Urothelium cell line (cell line): ENCODE measurements around the gene ROCK1.
"Not testable (repeated sequence)": the region's sequence is repeated elsewhere in the genome, so short reads cannot be mapped to it uniquely, and the experiment has no call there.

ENCODE experiments used
- DNase-seq: peaks from one replicate; pipeline ENCODE4 v3.0.0; 2011; ENCODE audit warnings: low spot score, mixed read lengths
- FAIRE-seq: peaks from 2 replicates; lab custom pipeline; 2011; peaks lifted over from hg19 to GRCh38; lab: Jason Lieb, UNC

ROCK1 gene

DNA sequence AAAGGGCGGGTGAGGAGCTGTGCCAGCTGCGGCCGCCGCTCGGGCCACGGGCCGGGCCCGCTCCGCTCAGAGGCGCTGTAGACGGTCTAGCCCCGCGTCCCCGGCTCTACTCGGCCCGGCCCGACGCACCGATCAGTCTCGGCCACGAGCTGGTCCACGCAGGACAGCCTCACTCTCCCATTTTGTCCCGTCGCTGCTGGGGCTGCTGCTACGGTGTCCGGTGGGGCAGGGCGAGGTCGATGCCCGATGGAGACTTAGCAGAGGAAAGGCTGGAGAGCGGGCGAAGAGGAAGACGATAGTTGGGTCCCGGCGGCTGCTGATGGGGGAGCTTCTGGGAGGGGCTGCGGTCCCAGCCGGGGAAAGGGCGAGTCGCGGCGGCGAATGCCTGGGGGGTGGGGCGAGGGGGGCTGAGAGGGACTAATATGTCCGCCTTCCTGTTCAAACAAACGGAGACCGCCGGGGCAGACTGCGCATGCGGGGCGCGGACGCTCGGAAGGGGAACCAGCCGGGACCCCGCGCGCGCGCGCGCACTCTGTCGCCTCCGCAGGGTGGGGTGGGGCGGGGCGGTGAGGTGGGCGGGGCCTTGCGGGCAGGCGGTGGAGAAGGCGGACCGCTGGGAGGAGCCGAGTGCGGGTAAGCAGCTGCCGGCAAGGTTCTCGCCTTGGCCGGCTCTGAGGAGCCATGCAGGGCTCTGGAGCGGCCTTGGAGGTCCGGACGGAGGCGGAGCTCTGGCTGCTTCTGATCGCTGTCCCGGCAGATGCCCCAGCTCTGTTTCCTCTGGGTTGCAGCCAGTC lies at the start of gene ROCK1:
Gene ROCK1, minus strand, starts transcription at position 468 of the 794 bp plus-strand sequence. CDS start 903 bp downstream, outside the sequence.
- FAIRE-seq = peak; percentile 65
- DNase-seq = peak; percentile 99

GRCh38 chr18:21155443-21155842 lies 43.8 kb upstream of the ROCK1 start:
- FAIRE-seq = no peak
- DNase-seq = no peak

- FAIRE-seq = no peak
- DNase-seq = no peak
These were observed 34.4 kb upstream of the ROCK1 start for GRCh38 chr18:21146016-21146415.

GRCh38 chr18:21145371-21145770 lies 33.8 kb upstream of the ROCK1 start:
- DNase-seq = no peak
- FAIRE-seq = no peak

GRCh38 chr18:21141668-21142422 lies 30.2 kb upstream of the ROCK1 start:
- FAIRE-seq = no peak
- DNase-seq = no peak

DNA sequence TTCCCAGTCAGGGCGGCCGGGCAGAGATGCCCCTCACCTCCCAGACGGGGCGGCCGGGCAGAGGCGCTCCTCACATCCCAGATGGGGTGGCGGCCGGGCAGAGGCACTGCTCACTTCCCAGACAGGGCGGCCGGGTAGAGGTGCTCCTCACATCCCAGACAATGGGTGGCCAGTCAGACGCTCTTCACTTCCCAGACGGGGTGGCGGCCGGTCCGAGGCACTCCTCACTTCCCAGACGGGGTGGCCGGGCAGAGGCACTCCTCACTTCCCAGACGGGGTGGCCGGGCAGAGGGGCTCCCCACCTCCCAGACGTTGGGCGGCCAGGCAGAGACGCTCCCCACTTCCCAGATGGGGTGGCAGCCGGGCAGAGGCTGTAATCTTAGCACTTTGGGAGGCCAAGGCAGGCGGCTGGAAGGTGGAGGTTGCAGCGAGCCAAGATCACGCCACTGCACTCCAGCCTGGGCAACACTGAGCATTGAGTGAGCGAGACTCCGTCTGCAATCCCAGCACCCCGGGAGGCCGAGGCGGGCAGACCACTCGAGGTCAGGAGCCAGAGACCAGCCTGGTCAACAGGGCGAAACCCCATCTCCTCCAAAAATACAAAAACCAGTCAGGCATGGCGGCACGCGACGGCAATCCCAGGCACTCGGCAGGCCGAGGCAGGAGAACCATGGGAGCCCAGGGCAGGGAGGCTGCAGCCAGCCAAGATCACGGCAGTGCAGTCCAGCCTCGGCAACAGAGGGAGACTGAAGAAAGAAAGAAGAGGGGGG lies 26.3 kb upstream of the ROCK1 start:
- not testable (repeated sequence) for FAIRE-seq, DNase-seq

GRCh38 chr18:21134895-21135294 lies 23.3 kb upstream of the ROCK1 start:
- FAIRE-seq (no peak), DNase-seq (no peak)

DNA sequence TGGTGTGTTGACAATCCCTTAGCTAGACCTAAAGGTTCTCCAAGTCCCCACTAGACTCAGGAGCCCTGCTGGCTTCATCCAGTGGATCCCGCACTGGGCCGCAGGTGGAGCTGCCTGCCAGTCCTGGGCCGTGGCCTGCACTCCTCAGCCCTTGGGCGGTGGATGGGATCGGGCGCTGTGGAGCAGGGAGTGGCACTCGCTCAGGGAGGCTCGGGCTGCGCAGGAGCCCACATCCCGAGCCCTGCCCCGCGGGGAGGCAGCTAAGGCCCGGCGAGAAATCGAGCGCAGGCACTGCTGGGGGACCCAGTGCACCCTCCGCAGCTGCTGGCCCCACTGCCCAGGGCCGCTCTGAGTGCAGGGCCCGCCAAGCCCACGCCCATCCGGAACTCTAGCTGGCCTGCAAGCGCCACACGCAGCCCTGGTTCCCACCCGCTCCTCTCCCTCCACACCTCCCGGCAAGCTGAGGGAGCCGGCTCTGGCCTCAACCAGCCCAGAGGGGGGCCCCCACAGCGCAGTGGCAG lies 20.8 kb upstream of the ROCK1 start:
- no peak for FAIRE-seq
- DNase-seq = no peak

DNA sequence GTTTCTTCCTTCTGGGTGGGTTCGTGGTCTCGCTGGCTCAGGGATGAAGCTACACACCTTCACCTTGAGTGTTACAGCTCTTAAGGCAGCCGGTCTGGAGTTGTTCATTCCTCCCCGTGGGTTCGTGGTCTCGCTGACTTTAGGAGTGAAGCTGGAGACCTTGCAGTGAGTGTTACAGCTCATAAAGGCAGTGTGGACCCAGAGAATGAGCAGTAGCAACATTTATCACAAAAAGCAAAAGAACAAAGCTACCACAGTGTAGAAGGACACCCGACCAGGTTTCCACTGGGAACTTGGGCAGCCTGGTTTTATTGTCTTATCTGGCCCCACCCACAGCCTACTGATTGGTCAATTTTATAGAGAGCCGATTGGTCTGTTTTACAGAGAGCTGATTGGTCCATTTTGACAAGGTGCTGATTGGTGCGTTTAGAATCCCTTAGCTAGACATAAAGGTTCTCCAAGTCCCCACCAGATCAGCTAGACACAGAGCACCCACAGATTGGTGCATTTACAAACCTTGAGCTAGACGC lies 20.1 kb upstream of the ROCK1 start:
- FAIRE-seq = no peak
- DNase-seq = no peak

GRCh38 chr18:21129566-21130216 lies 18.1 kb upstream of the ROCK1 start:
- no peak for DNase-seq
- no peak for FAIRE-seq

DNA sequence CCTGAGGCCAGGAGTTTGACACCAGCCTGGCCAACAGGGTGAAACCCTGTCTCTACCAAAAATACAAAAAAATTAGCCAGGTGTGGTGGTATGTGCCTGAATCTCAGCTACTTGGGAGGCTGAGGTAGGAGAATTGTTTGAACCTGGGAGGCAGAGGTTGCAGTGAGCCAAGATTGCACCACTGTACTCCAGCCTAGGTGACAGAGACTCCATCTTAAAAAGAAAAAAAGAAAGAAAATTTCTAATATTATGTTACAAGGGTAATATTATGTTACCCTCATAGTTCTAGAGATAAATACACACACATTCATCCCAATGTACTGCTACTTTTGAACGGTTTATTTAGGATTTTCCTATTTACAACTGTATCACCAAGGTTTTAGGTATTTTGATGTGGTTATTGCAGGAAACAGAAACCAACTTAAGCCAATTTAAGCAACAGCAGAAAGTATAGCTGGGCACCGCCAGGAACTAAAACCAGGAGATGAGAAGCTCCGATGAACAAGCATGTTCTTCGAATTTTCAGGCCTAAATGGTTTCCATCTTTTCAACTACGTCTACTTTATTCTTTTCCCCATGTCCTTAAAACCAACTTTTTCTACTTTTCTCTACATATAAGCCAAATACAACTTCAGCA lies 11.8 kb upstream of the ROCK1 start:
- FAIRE-seq = no peak
- DNase-seq = no peak

DNA sequence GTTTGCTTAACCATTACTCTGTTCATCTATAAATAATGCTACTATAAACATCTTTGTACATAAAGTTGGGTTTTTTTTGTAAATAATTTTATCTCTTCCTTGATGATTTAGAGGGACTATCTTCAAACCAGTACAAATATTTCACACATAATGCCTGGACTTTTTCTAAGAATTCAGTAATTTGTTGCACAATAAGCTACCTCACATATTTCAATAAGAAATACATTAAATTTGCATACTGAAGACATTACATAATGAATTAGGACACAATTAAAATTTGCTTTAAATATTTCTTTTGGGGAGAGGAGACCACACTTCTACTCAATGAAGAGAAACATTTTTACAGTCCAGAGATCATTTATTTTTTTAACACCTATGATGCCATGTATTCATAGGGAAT lies 7.2 kb upstream of the ROCK1 start:
- FAIRE-seq = no peak
- DNase-seq = no peak

GRCh38 chr18:21117409-21118131 lies 6.0 kb upstream of the ROCK1 start:
- DNase-seq = no peak
- FAIRE-seq = no peak

GRCh38 chr18:21115519-21116411 lies 4.2 kb upstream of the ROCK1 start:
- no peak for DNase-seq
- no peak for FAIRE-seq

GRCh38 chr18:21112543-21113105 lies 1.0 kb upstream of the ROCK1 start:
- DNase-seq = peak; percentile 23
- no peak for FAIRE-seq

- FAIRE-seq = no peak
These were observed 494 bp upstream of the ROCK1 start for GRCh38 chr18:21112140-21112473.

GRCh38 chr18:21110713-21111345 lies 784 bp downstream of the ROCK1 start:
- DNase-seq (peak; percentile 52), FAIRE-seq (no peak)

More at GRCh38 chr18:21112140-21112473, 494 bp upstream of the ROCK1 start:
- DNase-seq = no peak
